Right atrium auricular region (tissue), 2 donors: ENCODE results near the gene SHMT2. TPM values are rescaled to one million over a fixed set of nuclear protein-coding genes. Genes with fewer than 3 reads are reported as not detected.
"Not testable (repeated sequence)": the region's sequence is repeated elsewhere in the genome, so short reads cannot be mapped to it uniquely, and the experiment has no call there.

ENCODE experiments used
- DNase-seq: peaks from one replicate; pipeline ENCODE4 v3.0.0-alpha.2; 2019; ENCODE audit warnings: low spot score
- H3K27ac ChIP-seq, 2 donors: fragments of 200-600 bp; sonication (generic); 1 replicate in 1 of 2; 2 replicates in 1 of 2; pipeline ENCODE4 v1.5.1; 2016 to 2019
- H3K27me3 ChIP-seq, 2 donors: fragments of 200-600 bp; sonication (generic); one replicate each; pipeline versions ENCODE4 v1.5.1 to v1.6.0; 2017 to 2019
- H3K36me3 ChIP-seq: fragments of 200-600 bp; sonication (generic); one replicate; pipeline ENCODE4 v1.5.1; 2016
- H3K4me1 ChIP-seq, 2 donors: fragments of 200-600 bp; sonication (generic); one replicate each; pipeline versions ENCODE4 v1.5.1 to v1.6.0; 2017 to 2019
- H3K4me3 ChIP-seq, 2 donors: fragments of 200-600 bp; sonication (generic); 1 replicate in 1 of 2; 2 replicates in 1 of 2; pipeline ENCODE4 v1.5.1; 2017 to 2019; ENCODE audit warnings: mild to moderate bottlenecking in 1 of 2, moderate library complexity in 1 of 2
- H3K9me3 ChIP-seq, 2 donors: fragments of 200-600 bp; sonication (generic); one replicate each; pipeline ENCODE4 v1.5.1; 2019
- CTCF ChIP-seq, 2 donors: fragments of 200-600 bp; sonication (generic); IDR thresholded peaks; one replicate each; pipeline ENCODE4 v1.5.1; 2019; ENCODE audit warnings: antibody characterized with exemption in 2 of 2
- microRNA counts, 2 donors: library from miRNA; unstranded; fragments of <30 nt; microRNA quantifications; one replicate each; lab custom pipeline; 2016 to 2017
- microRNA-seq, 2 donors: library from miRNA; unstranded; fragments of <30 nt; microRNA quantifications; one replicate each; pipeline ENCODE4, GENCODE V29; 2016 to 2017; ENCODE audit warnings: borderline number of aligned reads in 2 of 2, borderline replicate concordance in 1 of 2
- total RNA-seq, 2 donors: library from RNA; depleted of rRNA; stranded (reverse); fragments of >200 nt; gene quantifications; one replicate each; pipeline ENCODE4 v1.1.0, GENCODE V29; 2016

Gene SHMT2
- total RNA-seq, 2 donors from 2014 or later = 16.6 to 33.0 TPM

GRCh38 chr12:57278465-57279381 is 49.2 kb downstream of the SHMT2 start:
- no peaks in the 10 kb centered on the region for H3K27me3 ChIP-seq
- H3K9me3 ChIP-seq = no peaks in the 10 kb centered on the region
- H3K27ac ChIP-seq = no peak overlapping the region
- peaks cover 52% of the 10 kb centered on the region for H3K36me3 ChIP-seq
- H3K4me1 ChIP-seq = no peaks in the 10 kb centered on the region
- no peak for TF ChIP-seq CTCF (IDR thresholded peaks at IDR 0.05)
- DNase-seq = no peak
- H3K4me3 ChIP-seq = no peak overlapping the region

- Histone ChIP-seq H3K9me3 (no peaks in the 10 kb centered on the region), H3K36me3 (peaks cover 54% of the 10 kb centered on the region), H3K4me1 (no peaks in the 10 kb centered on the region), H3K27ac (no peak overlapping the region), H3K4me3 (no peak overlapping the region), H3K27me3 (no peaks in the 10 kb centered on the region)
- DNase-seq = no peak
- TF ChIP-seq CTCF (IDR thresholded peaks at IDR 0.05) = no peak
These were observed 50.9 kb downstream of the SHMT2 start for GRCh38 chr12:57280211-57281062.

GRCh38 chr12:57282073-57282472 is 52.6 kb downstream of the SHMT2 start:
- not testable (repeated sequence) for H3K4me3 ChIP-seq, H3K9me3 ChIP-seq, DNase-seq, H3K27ac ChIP-seq, H3K27me3 ChIP-seq, H3K4me1 ChIP-seq
- H3K36me3 ChIP-seq = peaks cover 57% of the 10 kb centered on the region

MicroRNAs within 50 kb of the gene (microRNA counts, 767-probe panel; counts per million panel counts)
- 0 to 31.0 counts per million in 2 donors for microRNA hsa-miR-1228-3p (lab: Ali Mortazavi, UCI)

Small RNA genes lying within 50 kb of the gene (microRNA-seq; reads per million reads assigned to microRNA genes)
- gene MIR1228 = 1.4 to 2.1 reads per million in 2 donors

Other genes with a start within 250 kb of the SHMT2 start
- 1 to 10 TPM; 3.0 to 5.9 TPM for gene ZBTB39, start 223.2 kb upstream of the SHMT2 start, total RNA-seq
- gene TAC3, start 213.2 kb upstream of the SHMT2 start, total RNA-seq = not detected
- gene MYO1A, start 179.6 kb upstream of the SHMT2 start, total RNA-seq = under 1 TPM in 1 of 2 donors, not detected in 1; 0.08 TPM
- 1 to 10 TPM; 1.9 to 2.2 TPM for gene NEMP1, start 150.9 kb upstream of the SHMT2 start, total RNA-seq
- 10 to 100 TPM in 1 of 2 donors, 1 to 10 TPM in 1; 9.0 to 21.1 TPM for gene NAB2, start 140.6 kb upstream of the SHMT2 start, total RNA-seq
- gene STAT6, start 118.3 kb upstream of the SHMT2 start, total RNA-seq = 10 to 100 TPM; 34.3 to 64.3 TPM
- gene LRP1, start 101.2 kb upstream of the SHMT2 start, total RNA-seq = 100 to 1,000 TPM in 1 of 2 donors, 10 to 100 TPM in 1; 89.4 to 211 TPM
- not detected for gene LRP1-AS, start 82.1 kb upstream of the SHMT2 start, total RNA-seq
- 1 to 10 TPM in 1 of 2 donors, under 1 TPM in 1; 0.28 to 1.1 TPM for gene NXPH4, start 12.9 kb upstream of the SHMT2 start, total RNA-seq
- under 1 TPM; 0.48 to 0.59 TPM for gene STAC3, start 21.5 kb downstream of the SHMT2 start, total RNA-seq
- 10 to 100 TPM; 31.7 to 47.8 TPM for gene R3HDM2, start 201.3 kb downstream of the SHMT2 start, total RNA-seq
- not detected for gene INHBC, start 205.1 kb downstream of the SHMT2 start, total RNA-seq
- gene INHBE, start 225.6 kb downstream of the SHMT2 start, total RNA-seq = not detected
- gene GLI1, start 230.1 kb downstream of the SHMT2 start, total RNA-seq = 1 to 10 TPM in 1 of 2 donors, not detected in 1; 1.2 TPM